ENCODE data around the gene ANP32E. TPM values are rescaled to one million over a fixed set of nuclear protein-coding genes. Genes with fewer than 3 reads are reported as not detected.
A peak's percentile ranks its signal among the peaks of the same experiment; 100 is the strongest.

The ANP32E gene
- 10 to 100 TPM in 1 of 2 donors, 1 to 10 TPM in 1; 8.8 to 40.6 TPM for total RNA-seq
- 10 to 100 TPM; 10.5 to 41.5 TPM for polyA plus RNA-seq

- WGBS: under 1% methylated on average over 33 of the region's 33 CpGs
- no peak for TF ChIP-seq HNF4G (IDR thresholded peaks at IDR 0.05)
- peak; percentile 99 for TF ChIP-seq YY1 (IDR thresholded peaks at IDR 0.05)
- peak; percentile 16 for TF ChIP-seq FOXA2 (IDR thresholded peaks at IDR 0.05)
- TF ChIP-seq NR2F2 (IDR thresholded peaks at IDR 0.05): no peak
- peak; percentile 97 for TF ChIP-seq REST (IDR thresholded peaks at IDR 0.05)
- TF ChIP-seq, protein P1, sequence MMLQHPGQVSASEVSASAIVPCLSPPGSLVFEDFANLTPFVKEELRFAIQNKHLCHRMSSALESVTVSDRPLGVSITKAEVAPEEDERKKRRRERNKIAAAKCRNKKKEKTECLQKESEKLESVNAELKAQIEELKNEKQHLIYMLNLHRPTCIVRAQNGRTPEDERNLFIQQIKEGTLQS (IDR thresholded peaks at IDR 0.05): no peak
- TF ChIP-seq EGR1 (IDR thresholded peaks at IDR 0.05; ENCODE audit: low read depth in 2 of 2): peak in 1 of 2 donors; percentile 39
- no peak for TF ChIP-seq JUND (IDR thresholded peaks at IDR 0.05)
- peak; percentile 13 to 46 for TF ChIP-seq HNF4A (conservative IDR thresholded peaks at IDR 0.05)
- TF ChIP-seq RXRA (IDR thresholded peaks at IDR 0.05): peak; percentile 45 to 57
- TF ChIP-seq GABPA (IDR thresholded peaks at IDR 0.05 in 1 of 2, conservative IDR thresholded peaks at IDR 0.05 in 1 of 2): peak in 1 of 2 donors; percentile 67
- TF ChIP-seq, protein P2, sequence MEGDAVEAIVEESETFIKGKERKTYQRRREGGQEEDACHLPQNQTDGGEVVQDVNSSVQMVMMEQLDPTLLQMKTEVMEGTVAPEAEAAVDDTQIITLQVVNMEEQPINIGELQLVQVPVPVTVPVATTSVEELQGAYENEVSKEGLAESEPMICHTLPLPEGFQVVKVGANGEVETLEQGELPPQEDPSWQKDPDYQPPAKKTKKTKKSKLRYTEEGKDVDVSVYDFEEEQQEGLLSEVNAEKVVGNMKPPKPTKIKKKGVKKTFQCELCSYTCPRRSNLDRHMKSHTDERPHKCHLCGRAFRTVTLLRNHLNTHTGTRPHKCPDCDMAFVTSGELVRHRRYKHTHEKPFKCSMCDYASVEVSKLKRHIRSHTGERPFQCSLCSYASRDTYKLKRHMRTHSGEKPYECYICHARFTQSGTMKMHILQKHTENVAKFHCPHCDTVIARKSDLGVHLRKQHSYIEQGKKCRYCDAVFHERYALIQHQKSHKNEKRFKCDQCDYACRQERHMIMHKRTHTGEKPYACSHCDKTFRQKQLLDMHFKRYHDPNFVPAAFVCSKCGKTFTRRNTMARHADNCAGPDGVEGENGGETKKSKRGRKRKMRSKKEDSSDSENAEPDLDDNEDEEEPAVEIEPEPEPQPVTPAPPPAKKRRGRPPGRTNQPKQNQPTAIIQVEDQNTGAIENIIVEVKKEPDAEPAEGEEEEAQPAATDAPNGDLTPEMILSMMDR (IDR thresholded peaks at IDR 0.05; ENCODE audit: low read depth, low read length, missing input control): peak; percentile 27
- no peak for TF ChIP-seq FOXA1 (IDR thresholded peaks at IDR 0.05)
- TF ChIP-seq, protein P3, sequence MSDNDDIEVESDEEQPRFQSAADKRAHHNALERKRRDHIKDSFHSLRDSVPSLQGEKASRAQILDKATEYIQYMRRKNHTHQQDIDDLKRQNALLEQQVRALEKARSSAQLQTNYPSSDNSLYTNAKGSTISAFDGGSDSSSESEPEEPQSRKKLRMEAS (IDR thresholded peaks at IDR 0.05): peak; percentile 68
- TF ChIP-seq, protein P4, sequence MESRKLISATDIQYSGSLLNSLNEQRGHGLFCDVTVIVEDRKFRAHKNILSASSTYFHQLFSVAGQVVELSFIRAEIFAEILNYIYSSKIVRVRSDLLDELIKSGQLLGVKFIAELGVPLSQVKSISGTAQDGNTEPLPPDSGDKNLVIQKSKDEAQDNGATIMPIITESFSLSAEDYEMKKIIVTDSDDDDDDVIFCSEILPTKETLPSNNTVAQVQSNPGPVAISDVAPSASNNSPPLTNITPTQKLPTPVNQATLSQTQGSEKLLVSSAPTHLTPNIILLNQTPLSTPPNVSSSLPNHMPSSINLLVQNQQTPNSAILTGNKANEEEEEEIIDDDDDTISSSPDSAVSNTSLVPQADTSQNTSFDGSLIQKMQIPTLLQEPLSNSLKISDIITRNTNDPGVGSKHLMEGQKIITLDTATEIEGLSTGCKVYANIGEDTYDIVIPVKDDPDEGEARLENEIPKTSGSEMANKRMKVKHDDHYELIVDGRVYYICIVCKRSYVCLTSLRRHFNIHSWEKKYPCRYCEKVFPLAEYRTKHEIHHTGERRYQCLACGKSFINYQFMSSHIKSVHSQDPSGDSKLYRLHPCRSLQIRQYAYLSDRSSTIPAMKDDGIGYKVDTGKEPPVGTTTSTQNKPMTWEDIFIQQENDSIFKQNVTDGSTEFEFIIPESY (IDR thresholded peaks at IDR 0.05): peak; percentile 69
- peak; percentile 95 for TF ChIP-seq SP1 (IDR thresholded peaks at IDR 0.05)
- peak; percentile 19 to 28 for TF ChIP-seq RAD21 (IDR thresholded peaks at IDR 0.05)
- TF ChIP-seq TAF1 (conservative IDR thresholded peaks at IDR 0.05): peak; percentile 100
Observed at GRCh38 chr1:150235852-150236613, at the start of gene ANP32E. Gene ANP32E (minus strand): TSS chr1:150236112. CDS start chr1:150235786, 326 bp downstream.

More at GRCh38 chr1:150235852-150236613, at the start of gene ANP32E:
- H3K9me3 ChIP-seq (ENCODE audit: control insufficient read depth in 4 of 4, low read length in 3 of 4): no peaks in the 10 kb centered on the region
- peak within 1 kb of the TSS; percentile 91 to 96 for H3K9ac ChIP-seq (ENCODE audit: low read depth in 1 of 2, low read length in 2 of 2)
- no peaks in the 10 kb centered on the region for H3K36me3 ChIP-seq (ENCODE audit: control insufficient read depth in 4 of 4, insufficient read depth in 3 of 4, low read depth in 1 of 4, low read length in 3 of 4)
- peak within 1 kb of the TSS; percentile 98 for H3K27ac ChIP-seq (ENCODE audit: low read depth in 1 of 2, low read length in 2 of 2)
- H3K4me1 ChIP-seq (ENCODE audit: control insufficient read depth in 4 of 4, insufficient read depth in 4 of 4, low read length in 3 of 4): peaks cover 1 to 20% (median 6%) of the 10 kb centered on the region in 4 donors
- peak; percentile 93 for DNase-seq (ENCODE audit: low spot score)
- H3K27me3 ChIP-seq (ENCODE audit: control insufficient read depth in 4 of 4, insufficient read depth in 4 of 4, low read length in 3 of 4): no peaks in the 10 kb centered on the region
- H3K4me3 ChIP-seq (ENCODE audit: low read depth in 1 of 3, low read length in 3 of 3): peak within 1 kb of the TSS; percentile 86 to 97 (median 92)

Data from liver (tissue), 9 donors.